Left hindlimb (tissue), 1 donor: Measurements from ENCODE around the gene U2AF1.
"Not testable (repeated sequence)": the region's sequence is repeated elsewhere in the genome, so short reads cannot be mapped to it uniquely, and the experiment has no call there.

ENCODE experiments used
- DNase-seq: peaks from one replicate; pipeline ENCODE4 v3.0.0-alpha.2; 2018

U2AF1 gene

GRCh38 chr21:43106965-43107793, at the start of gene U2AF1:
U2AF1 (minus strand) TSS chr21:43107570; CDS start chr21:43107494, 76 bp downstream.
- DNase-seq, result not testable (repeated sequence)

GRCh38 chr21:43153601-43154000, 46.2 kb upstream of the U2AF1 start:
- DNase-seq, result not testable (repeated sequence)

- not testable (repeated sequence) for DNase-seq
Measured at GRCh38 chr21:43149344-43149743, 42.0 kb upstream of the U2AF1 start.

GRCh38 chr21:43147999-43148398, 40.6 kb upstream of the U2AF1 start:
- DNase-seq, result not testable (repeated sequence)

GRCh38 chr21:43146637-43147036, 39.3 kb upstream of the U2AF1 start:
- DNase-seq, result not testable (repeated sequence)

- not testable (repeated sequence) for DNase-seq
Measured at GRCh38 chr21:43141407-43141806, 34.0 kb upstream of the U2AF1 start.

- not testable (repeated sequence) for DNase-seq
Measured at GRCh38 chr21:43138944-43139343, 31.6 kb upstream of the U2AF1 start.

- not testable (repeated sequence) for DNase-seq
Measured at GRCh38 chr21:43134520-43134919, 27.1 kb upstream of the U2AF1 start.

- not testable (repeated sequence) for DNase-seq
Measured at GRCh38 chr21:43130094-43130493, 22.7 kb upstream of the U2AF1 start.

GRCh38 chr21:43115956-43116355, 8.6 kb upstream of the U2AF1 start:
- not testable (repeated sequence) for DNase-seq

GRCh38 chr21:43114483-43114882, 7.1 kb upstream of the U2AF1 start:
- not testable (repeated sequence) for DNase-seq

- DNase-seq, result not testable (repeated sequence)
Measured at GRCh38 chr21:43109006-43109405, 1.6 kb upstream of the U2AF1 start.

GRCh38 chr21:43108177-43108576, 807 bp upstream of the U2AF1 start:
- DNase-seq, result not testable (repeated sequence)

- DNase-seq, result not testable (repeated sequence)
Measured at GRCh38 chr21:43107794-43108137, 396 bp upstream of the U2AF1 start.

GRCh38 chr21:43104642-43105041, 2.7 kb downstream of the U2AF1 start:
- not testable (repeated sequence) for DNase-seq

- not testable (repeated sequence) for DNase-seq
Measured at GRCh38 chr21:43102281-43102680, 5.1 kb downstream of the U2AF1 start.

- not testable (repeated sequence) for DNase-seq
Measured at GRCh38 chr21:43101676-43102075, 5.7 kb downstream of the U2AF1 start.

GRCh38 chr21:43101000-43101399, 6.4 kb downstream of the U2AF1 start:
- not testable (repeated sequence) for DNase-seq

- not testable (repeated sequence) for DNase-seq
Measured at GRCh38 chr21:43091979-43092614, 15.3 kb downstream of the U2AF1 start.

- DNase-seq, result not testable (repeated sequence)
Measured at GRCh38 chr21:43090947-43091346, 16.4 kb downstream of the U2AF1 start.

- DNase-seq, result not testable (repeated sequence)
Measured at GRCh38 chr21:43089463-43089862, 17.9 kb downstream of the U2AF1 start.

- DNase-seq, result not testable (repeated sequence)
Measured at GRCh38 chr21:43082587-43083300, 24.6 kb downstream of the U2AF1 start.

- not testable (repeated sequence) for DNase-seq
Measured at GRCh38 chr21:43076643-43077042, 30.7 kb downstream of the U2AF1 start.
